DND-41 (cell line): ENCODE results near the gene DCBLD1.

Experiments used
- ATAC-seq: fragments of 200-7000 bp; cut with Tn5 transposase; 3 replicates; pipeline ENCODE4 v1.9.1; 2021; ENCODE audit warnings: low read depth; ENCODE audit not compliant: insufficient read depth
- DNase-seq: peaks from one replicate; pipeline ENCODE4 v3.0.0-alpha.2; 2020
- H2AFZ ChIP-seq: 2 replicates; pipeline ENCODE4 v1.6.0; 2012; ENCODE audit warnings: low read depth, low read length
- H3K27ac ChIP-seq: 2 replicates; pipeline ENCODE4 v1.5.1; 2012; ENCODE audit warnings: low read length, inconsistent platforms
- H3K27me3 ChIP-seq: fragments of 200-600 bp; sonication (generic); 2 replicates; pipeline ENCODE4 v1.6.0; 2012; ENCODE audit warnings: low read length, mild to moderate bottlenecking, inconsistent platforms; ENCODE audit not compliant: insufficient read depth, poor library complexity
- H3K36me3 ChIP-seq: 2 replicates; pipeline ENCODE4 v1.5.1; 2012; ENCODE audit warnings: low read length, inconsistent platforms; ENCODE audit not compliant: insufficient read depth
- H3K4me1 ChIP-seq: 2 replicates; pipeline ENCODE4 v1.5.1; 2012; ENCODE audit warnings: mild to moderate bottlenecking, low read length; ENCODE audit not compliant: insufficient read depth
- H3K4me2 ChIP-seq: 2 replicates; pipeline ENCODE4 v1.6.0; 2012; ENCODE audit warnings: mild to moderate bottlenecking, moderate library complexity, low read length, inconsistent platforms; ENCODE audit not compliant: insufficient read depth
- H3K4me3 ChIP-seq, 2 experiments: fragments of 200-600 bp in 1 of 2; shearing (Covaris generic) in 1 of 2; 2 replicates each; pipeline ENCODE4 v1.5.1; 2012 to 2016; ENCODE audit warnings: inconsistent platforms in 2 of 2, low read length in 2 of 2, mild to moderate bottlenecking in 2 of 2, low read depth in 1 of 2, moderate library complexity in 1 of 2
- H3K79me2 ChIP-seq: 2 replicates; pipeline ENCODE4 v1.6.0; 2012; ENCODE audit warnings: low read length, inconsistent platforms; ENCODE audit not compliant: insufficient read depth
- H3K9ac ChIP-seq: 2 replicates; pipeline ENCODE4 v1.6.0; 2012; ENCODE audit warnings: low read depth, mild to moderate bottlenecking, inconsistent platforms, low read length, moderate library complexity
- H3K9me3 ChIP-seq: 2 replicates; pipeline ENCODE4 v1.5.1; 2012; ENCODE audit warnings: low read length, moderate library complexity, mild to moderate bottlenecking, inconsistent platforms; ENCODE audit not compliant: insufficient read depth, severe bottlenecking
- H4K20me1 ChIP-seq: 2 replicates; pipeline ENCODE4 v1.6.0; 2012; ENCODE audit warnings: low read length; ENCODE audit not compliant: insufficient read depth
- CTCF ChIP-seq: IDR thresholded peaks from 2 replicates; pipeline ENCODE4 v1.5.1; 2012; ENCODE audit warnings: borderline replicate concordance, low read length, moderate library complexity, mild to moderate bottlenecking; ENCODE audit not compliant: poor library complexity, severe bottlenecking; ENCODE audit errors: extremely low read depth
- EZH2 ChIP-seq: IDR thresholded peaks from 3 replicates; pipeline ENCODE4 v1.6.1; 2012; ENCODE audit warnings: borderline replicate concordance, low read depth, mild to moderate bottlenecking, moderate library complexity, low read length, inconsistent platforms; ENCODE audit not compliant: severe bottlenecking

The DCBLD1 gene

GRCh38 chr6:117456250-117456649 is 26.2 kb upstream of the DCBLD1 start:
- ATAC-seq: no peak
- Histone ChIP-seq H3K79me2 (no peaks in the 10 kb centered on the region), H3K4me1 (no peaks in the 10 kb centered on the region), H3K36me3 (no peaks in the 10 kb centered on the region), H3K27me3 (peaks cover 11% of the 10 kb centered on the region), H3K9ac (no peak overlapping the region), H3K4me3 (no peak overlapping the region), H3K9me3 (no peaks in the 10 kb centered on the region), H2AFZ (no peak overlapping the region), H3K4me2 (no peak overlapping the region), H3K27ac (no peak overlapping the region), H4K20me1 (no peaks in the 10 kb centered on the region)
- TF ChIP-seq EZH2: no peak
- no peak for TF ChIP-seq CTCF
- no peak for DNase-seq

DNA sequence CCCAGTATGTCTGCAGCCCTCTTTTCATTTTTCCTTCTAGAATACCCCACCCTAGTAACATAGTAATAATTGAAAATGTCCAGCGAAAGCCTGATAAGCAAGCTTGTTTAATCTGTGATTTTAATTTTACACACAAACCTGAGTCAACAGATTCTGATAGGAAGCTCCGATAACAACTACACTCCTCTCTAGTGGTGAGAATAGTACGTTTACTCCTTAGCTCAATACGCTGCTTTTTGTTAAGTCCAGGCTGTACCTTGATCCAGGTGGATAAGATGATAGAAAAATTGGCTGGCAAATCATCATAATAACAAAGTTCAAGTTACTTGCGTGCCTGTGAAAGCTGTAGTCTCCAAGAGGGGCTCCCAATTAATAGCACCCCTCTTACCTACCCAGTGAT is 25.5 kb upstream of the DCBLD1 start:
- DNase-seq (no peak), ATAC-seq (no peak)
- no peak overlapping the region for H3K4me2 ChIP-seq
- H3K4me1 ChIP-seq: no peaks in the 10 kb centered on the region
- no peak overlapping the region for H3K9ac ChIP-seq
- no peaks in the 10 kb centered on the region for H4K20me1 ChIP-seq
- H3K79me2 ChIP-seq: no peaks in the 10 kb centered on the region
- H3K36me3 ChIP-seq: no peaks in the 10 kb centered on the region
- no peak overlapping the region for H3K27ac ChIP-seq
- H3K27me3 ChIP-seq: peaks cover 11% of the 10 kb centered on the region
- no peak overlapping the region for H2AFZ ChIP-seq
- H3K4me3 ChIP-seq: no peak overlapping the region
- TF ChIP-seq EZH2: no peak
- no peak for TF ChIP-seq CTCF
- no peaks in the 10 kb centered on the region for H3K9me3 ChIP-seq

- Histone ChIP-seq H3K36me3 (no peaks in the 10 kb centered on the region), H3K27me3 (peaks cover 11% of the 10 kb centered on the region), H3K9me3 (no peaks in the 10 kb centered on the region), H2AFZ (no peak overlapping the region), H3K4me3 (no peak overlapping the region), H3K4me1 (no peaks in the 10 kb centered on the region), H4K20me1 (no peaks in the 10 kb centered on the region), H3K4me2 (no peak overlapping the region), H3K27ac (no peak overlapping the region), H3K79me2 (no peaks in the 10 kb centered on the region), H3K9ac (no peak overlapping the region)
- DNase-seq: no peak
- TF ChIP-seq EZH2: no peak
- TF ChIP-seq CTCF: no peak
- no peak for ATAC-seq
These were observed 23.1 kb upstream of the DCBLD1 start for GRCh38 chr6:117459204-117459944.
